ENCODE measurements around the gene TTC39A.
A peak's percentile ranks its signal among the peaks of the same experiment; 100 is the strongest.

TTC39A gene

DNA sequence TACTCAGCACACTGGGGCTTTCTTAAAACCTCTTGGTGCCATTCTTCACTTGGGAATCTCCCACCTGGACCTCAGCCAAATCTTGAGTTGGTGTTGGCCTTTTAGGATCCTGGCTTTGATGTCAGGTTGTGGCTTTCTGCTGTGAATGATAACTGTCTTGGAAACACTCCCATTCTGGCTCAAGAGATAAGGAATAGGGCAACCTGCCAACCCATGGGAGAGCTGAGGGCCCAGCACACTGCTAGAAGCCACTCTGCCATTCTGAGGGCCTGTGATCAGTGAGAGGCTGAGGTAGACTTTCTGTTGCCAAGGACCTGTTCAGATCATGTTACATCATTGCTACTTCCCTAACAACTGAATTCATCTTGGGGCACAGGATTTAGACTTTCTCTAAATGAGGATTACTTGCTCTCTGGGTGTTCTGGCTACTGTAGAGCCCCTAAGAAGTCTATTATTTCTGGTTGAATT, 45.8 kb downstream of the TTC39A start:
- no peak overlapping the region for H3K27ac Mint-ChIP-seq
- peaks cover 25% of the 10 kb centered on the region for H3K4me1 Mint-ChIP-seq (ENCODE audit: low read depth)
- H3K27me3 Mint-ChIP-seq: no peaks in the 10 kb centered on the region
- H3K4me3 Mint-ChIP-seq: no peak overlapping the region
- H3K36me3 Mint-ChIP-seq (ENCODE audit: low read depth): no peaks in the 10 kb centered on the region
- no peaks in the 10 kb centered on the region for H3K9me3 Mint-ChIP-seq

DNA sequence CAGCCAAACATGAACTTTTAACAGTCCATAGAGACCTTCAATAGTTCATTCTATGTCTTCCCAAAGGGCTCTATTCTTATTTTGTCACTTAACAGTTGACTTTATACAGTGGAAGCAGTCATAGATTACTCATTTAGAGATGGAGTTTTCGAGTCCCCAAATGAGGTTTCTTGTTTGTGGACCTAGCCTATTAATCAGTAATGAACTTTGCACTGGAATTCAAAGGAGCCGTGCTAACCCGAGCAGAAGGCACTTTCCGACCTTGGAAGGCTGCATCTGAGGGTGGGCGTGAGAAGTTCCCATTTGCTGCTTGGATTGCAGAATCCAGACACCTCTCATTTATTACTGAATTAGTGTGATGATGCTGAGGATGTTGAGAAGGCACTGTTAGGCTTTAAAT, 46.4 kb downstream of the TTC39A start:
- H3K27ac Mint-ChIP-seq: peak overlapping the region; percentile 26
- no peaks in the 10 kb centered on the region for H3K36me3 Mint-ChIP-seq (ENCODE audit: low read depth)
- no peaks in the 10 kb centered on the region for H3K9me3 Mint-ChIP-seq
- no peaks in the 10 kb centered on the region for H3K27me3 Mint-ChIP-seq
- no peak overlapping the region for H3K4me3 Mint-ChIP-seq
- H3K4me1 Mint-ChIP-seq (ENCODE audit: low read depth): peaks cover 25% of the 10 kb centered on the region

DNA sequence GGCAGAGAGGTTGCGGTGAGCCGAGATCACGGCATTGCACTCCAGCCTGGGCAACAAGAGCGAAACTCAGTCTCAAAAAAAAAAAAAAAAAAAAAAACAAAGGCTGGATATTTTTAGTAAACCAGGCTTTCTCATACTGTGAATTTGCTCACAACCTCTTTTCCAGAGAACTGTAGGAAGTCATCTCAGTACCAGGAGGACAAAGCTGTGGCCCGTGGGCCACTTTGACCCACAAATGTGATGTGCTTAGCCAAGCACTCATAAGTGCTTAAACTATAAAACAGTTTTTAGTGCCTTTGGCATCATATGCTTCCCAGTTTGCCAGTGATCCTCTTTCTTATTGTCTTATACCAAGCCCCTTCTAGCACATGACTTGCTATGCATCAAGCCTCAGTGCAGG, 47.8 kb downstream of the TTC39A start:
- no peak overlapping the region for H3K4me3 Mint-ChIP-seq
- no peaks in the 10 kb centered on the region for H3K36me3 Mint-ChIP-seq (ENCODE audit: low read depth)
- no peaks in the 10 kb centered on the region for H3K9me3 Mint-ChIP-seq
- peaks cover 25% of the 10 kb centered on the region for H3K4me1 Mint-ChIP-seq (ENCODE audit: low read depth)
- no peaks in the 10 kb centered on the region for H3K27me3 Mint-ChIP-seq
- H3K27ac Mint-ChIP-seq: no peak overlapping the region

DNA sequence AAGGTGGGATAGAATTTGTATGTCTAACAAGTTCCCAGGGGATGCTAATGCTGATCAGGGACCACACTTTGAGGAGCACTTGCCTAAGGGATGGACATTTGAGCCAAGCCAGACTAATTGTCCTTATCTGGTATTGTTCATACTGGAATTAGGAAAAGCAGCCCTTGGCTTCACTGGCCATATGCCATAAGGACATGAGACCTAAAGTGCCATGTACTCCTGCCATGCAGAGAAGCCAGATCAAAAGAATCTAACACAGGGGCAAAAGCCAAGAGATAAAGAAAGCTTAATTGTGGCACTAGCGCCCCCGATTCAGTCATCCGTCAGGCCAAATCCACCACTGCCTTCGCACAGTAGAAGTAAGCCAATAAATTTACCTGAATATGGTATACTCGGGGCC, 48.6 kb downstream of the TTC39A start:
- H3K36me3 Mint-ChIP-seq (ENCODE audit: low read depth): no peaks in the 10 kb centered on the region
- H3K9me3 Mint-ChIP-seq: no peaks in the 10 kb centered on the region
- no peak overlapping the region for H3K27ac Mint-ChIP-seq
- H3K4me1 Mint-ChIP-seq (ENCODE audit: low read depth): peaks cover 25% of the 10 kb centered on the region
- H3K27me3 Mint-ChIP-seq: no peaks in the 10 kb centered on the region
- H3K4me3 Mint-ChIP-seq: no peak overlapping the region

DNA sequence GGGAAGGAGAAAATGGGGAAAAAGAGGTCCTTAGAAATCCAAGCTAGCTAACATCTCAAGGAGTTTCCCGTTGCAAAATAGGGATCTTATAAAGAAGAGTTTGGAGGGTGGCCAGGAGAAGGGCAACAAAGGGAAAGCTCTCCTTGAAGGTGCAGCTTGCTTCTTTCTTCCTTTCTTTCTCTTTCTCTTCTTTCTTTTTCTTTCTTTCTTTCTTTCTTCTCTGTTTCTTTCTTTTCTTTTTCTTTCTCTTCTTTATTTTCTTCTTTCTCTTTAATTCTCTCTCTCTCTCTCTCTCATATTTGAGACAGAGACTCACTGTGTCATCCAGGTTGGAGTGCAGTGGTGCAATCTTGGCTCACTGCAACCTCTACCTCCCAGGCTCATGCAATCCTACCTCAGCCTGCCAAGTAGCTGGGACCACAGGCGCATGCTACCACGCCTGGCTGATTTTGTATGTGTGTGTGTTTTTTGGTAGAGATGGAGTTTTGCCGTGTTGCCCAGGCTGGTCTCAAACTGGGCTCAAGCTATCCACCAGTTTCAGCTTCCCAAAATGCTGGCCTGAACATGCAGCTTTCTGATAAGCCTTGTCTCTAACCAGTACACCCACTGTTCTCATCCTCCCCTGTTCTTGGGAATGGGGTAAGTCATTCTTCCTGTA, 49.9 kb downstream of the TTC39A start:
- Mint-ChIP-seq H3K27me3 (no peaks in the 10 kb centered on the region), H3K36me3 (ENCODE audit: low read depth) (peaks cover 5% of the 10 kb centered on the region), H3K27ac (no peak overlapping the region), H3K4me1 (ENCODE audit: low read depth) (peaks cover 23% of the 10 kb centered on the region), H3K4me3 (no peak overlapping the region), H3K9me3 (no peaks in the 10 kb centered on the region)

DNA sequence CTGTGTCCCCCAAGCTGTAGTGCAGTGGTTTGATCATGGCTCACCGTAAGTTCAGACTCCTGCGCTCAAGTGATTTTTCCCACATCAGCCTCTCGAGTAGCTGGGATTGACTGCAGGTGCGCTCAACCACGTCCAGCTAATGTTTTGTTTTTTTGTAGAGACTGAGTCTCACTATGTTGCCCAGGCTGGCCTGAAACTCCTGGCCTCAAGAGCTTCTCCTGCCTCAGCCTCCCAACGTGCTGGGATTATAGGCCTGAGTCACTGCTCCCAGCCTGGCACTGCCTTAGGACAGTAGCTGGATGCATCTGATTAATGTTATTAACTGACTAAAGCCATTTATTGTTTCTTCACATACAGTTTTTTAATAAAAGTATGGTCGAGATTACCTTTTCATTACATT, 54.1 kb downstream of the TTC39A start:
- Mint-ChIP-seq H3K36me3 (ENCODE audit: low read depth) (peaks cover 22% of the 10 kb centered on the region), H3K9me3 (no peaks in the 10 kb centered on the region), H3K4me1 (ENCODE audit: low read depth) (no peaks in the 10 kb centered on the region), H3K27me3 (no peaks in the 10 kb centered on the region), H3K27ac (peak overlapping the region; percentile 72), H3K4me3 (no peak overlapping the region)

DNA sequence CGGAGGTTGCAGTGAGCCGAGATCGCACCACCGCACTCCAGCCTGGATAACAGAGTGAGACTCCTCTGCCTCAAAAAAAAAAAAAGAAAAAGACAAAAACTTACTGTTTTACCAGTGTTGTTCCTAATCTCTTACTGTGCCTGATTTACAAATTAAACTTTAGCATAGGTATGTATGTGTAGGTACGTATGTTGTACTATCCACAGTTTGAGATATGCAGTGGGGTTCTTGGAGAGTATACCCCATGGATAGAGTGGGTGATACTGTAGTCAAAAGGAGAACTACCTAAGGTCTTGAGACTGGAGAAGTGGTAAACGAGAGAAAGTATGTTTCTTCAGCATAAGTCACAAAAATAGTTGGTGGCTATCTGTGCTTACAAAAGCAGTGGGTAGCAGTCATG, 55.7 kb downstream of the TTC39A start:
- H3K27me3 Mint-ChIP-seq: no peaks in the 10 kb centered on the region
- H3K36me3 Mint-ChIP-seq (ENCODE audit: low read depth): peaks cover 34% of the 10 kb centered on the region
- no peak overlapping the region for H3K4me3 Mint-ChIP-seq
- H3K9me3 Mint-ChIP-seq: no peaks in the 10 kb centered on the region
- no peak overlapping the region for H3K27ac Mint-ChIP-seq
- H3K4me1 Mint-ChIP-seq (ENCODE audit: low read depth): no peaks in the 10 kb centered on the region

DNA sequence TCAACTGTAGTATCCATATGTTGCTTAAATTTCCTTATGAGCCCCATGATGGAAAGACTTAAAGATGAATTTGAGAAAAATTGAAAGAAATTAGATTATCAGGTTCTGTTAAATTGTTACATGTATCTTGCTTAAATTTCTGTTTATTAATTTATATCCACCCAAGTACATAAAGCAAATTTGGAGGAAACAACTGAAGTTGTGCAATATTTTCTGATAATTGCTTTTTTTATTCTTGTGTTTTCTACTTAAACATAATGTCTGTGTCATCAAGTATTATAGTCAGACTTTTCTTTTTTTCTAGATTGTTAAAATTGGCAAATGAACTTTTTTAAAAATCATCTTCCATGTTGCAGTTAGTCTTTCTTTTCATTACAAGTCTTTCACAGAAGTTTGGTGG, 57.4 kb downstream of the TTC39A start:
- Mint-ChIP-seq H3K4me3 (no peak overlapping the region), H3K36me3 (ENCODE audit: low read depth) (peaks cover 42% of the 10 kb centered on the region), H3K4me1 (ENCODE audit: low read depth) (peaks cover 11% of the 10 kb centered on the region), H3K27ac (no peak overlapping the region), H3K27me3 (no peaks in the 10 kb centered on the region), H3K9me3 (no peaks in the 10 kb centered on the region)

DNA sequence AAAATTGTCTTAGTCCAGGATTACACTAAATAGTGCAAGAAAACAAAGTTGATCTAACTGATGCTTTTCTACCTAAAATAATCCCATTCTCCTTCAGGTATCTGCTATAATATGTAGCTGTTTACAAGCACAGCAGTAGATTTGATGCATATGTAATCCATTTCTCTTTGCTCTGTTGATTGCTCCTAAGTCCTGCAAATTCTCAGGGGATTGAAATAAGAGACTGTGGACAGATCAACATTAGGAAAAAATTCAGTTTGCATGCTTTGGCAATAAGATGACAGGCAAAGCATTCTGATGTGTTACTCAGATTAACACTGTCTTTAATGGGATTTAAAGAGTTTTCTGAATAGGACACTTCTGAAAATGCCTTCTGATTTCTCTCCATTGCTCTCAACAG, 59.6 kb downstream of the TTC39A start:
- Mint-ChIP-seq H3K4me1 (ENCODE audit: low read depth) (peaks cover 30% of the 10 kb centered on the region), H3K27me3 (no peaks in the 10 kb centered on the region), H3K36me3 (ENCODE audit: low read depth) (peaks cover 38% of the 10 kb centered on the region), H3K9me3 (no peaks in the 10 kb centered on the region), H3K4me3 (no peak overlapping the region), H3K27ac (no peak overlapping the region)

DNA sequence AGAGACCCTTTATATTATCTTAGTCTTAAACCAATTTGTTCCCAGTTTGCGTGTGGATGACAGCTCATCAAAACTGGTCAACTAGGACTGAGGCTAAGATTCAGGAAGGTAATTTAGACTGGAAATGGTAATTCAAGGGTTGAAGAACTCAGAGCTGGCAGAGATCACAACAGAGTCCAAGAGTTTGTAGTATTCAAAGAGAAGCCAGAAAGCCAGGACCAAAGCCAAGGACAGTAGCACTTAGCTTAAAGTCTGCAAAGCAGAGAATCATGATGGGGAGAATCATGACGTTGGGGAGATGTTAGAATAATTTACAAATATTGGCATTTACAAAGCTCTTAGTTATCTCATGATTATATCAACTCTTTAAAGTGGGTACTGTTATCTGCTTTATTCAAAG, 61.7 kb downstream of the TTC39A start:
- Mint-ChIP-seq H3K27ac (peak overlapping the region; percentile 86), H3K4me3 (no peak overlapping the region), H3K27me3 (no peaks in the 10 kb centered on the region), H3K9me3 (no peaks in the 10 kb centered on the region), H3K36me3 (ENCODE audit: low read depth) (peaks cover 31% of the 10 kb centered on the region), H3K4me1 (ENCODE audit: low read depth) (peaks cover 50% of the 10 kb centered on the region)

DNA sequence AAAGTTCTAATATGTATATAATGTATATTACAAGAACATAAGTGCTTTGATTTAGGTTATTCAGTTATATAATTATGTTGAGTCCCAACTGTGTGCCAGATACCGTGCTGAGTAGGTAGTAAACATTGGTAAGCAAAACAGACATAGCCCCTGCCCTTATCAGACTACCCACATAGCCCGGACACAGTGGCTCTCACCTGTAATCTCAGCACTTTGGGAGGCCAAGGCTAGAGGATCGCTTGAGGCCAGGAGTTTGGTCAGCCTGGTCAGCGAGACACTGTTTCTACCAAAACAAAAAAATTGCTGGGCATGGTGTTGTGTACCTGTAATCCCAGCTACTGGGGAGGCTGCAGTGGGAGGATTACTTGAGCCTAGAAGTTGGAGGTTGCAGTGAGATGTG, 63.6 kb downstream of the TTC39A start:
- Mint-ChIP-seq H3K4me1 (ENCODE audit: low read depth) (peaks cover 68% of the 10 kb centered on the region), H3K9me3 (no peaks in the 10 kb centered on the region), H3K27me3 (no peaks in the 10 kb centered on the region), H3K36me3 (ENCODE audit: low read depth) (peaks cover 25% of the 10 kb centered on the region), H3K27ac (peak overlapping the region; percentile 49), H3K4me3 (no peak overlapping the region)

DNA sequence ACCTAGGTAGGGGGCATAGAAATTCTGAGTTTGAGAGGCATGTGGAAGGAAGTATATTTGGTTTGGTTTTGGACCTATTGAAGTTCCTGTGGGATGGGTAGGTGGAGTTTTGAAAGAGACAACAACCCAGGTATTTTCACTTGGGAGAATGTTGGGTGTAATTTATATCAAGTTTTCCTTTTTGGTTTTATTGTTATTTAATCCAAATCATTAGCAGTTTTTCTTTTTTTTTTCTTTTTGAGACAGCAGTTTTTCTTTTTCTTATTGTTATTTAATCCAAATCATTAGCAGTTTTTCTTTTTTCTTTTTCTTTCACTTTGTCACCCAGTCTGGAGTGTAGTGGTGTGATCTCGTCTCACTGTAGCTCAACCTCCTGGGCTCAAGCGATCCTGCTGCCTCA, 64.2 kb downstream of the TTC39A start:
- no peak overlapping the region for H3K4me3 Mint-ChIP-seq
- no peaks in the 10 kb centered on the region for H3K9me3 Mint-ChIP-seq
- H3K27ac Mint-ChIP-seq: peak overlapping the region; percentile 19
- H3K27me3 Mint-ChIP-seq: no peaks in the 10 kb centered on the region
- peaks cover 74% of the 10 kb centered on the region for H3K4me1 Mint-ChIP-seq (ENCODE audit: low read depth)
- H3K36me3 Mint-ChIP-seq (ENCODE audit: low read depth): peaks cover 19% of the 10 kb centered on the region

DNA sequence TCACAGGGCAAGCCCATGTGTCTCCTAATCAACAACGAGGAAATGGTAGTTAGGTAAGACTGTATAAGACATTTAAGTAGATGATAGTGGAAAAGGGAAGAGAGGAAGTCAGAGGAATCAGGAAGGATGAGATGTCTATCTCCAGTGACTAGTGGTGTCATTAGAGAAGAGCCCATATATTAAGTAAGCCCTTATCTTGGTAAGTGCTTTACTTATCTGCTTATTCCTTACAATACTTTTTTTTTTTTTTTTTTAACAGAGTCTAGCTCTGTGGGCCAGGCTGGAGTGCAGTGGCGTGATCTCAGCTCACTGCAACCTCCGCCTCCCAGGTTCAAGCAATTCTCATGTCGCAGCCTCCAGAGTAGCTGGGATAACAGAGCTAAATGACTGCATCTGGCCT, 64.7 kb downstream of the TTC39A start:
- Mint-ChIP-seq H3K27ac (peak overlapping the region; percentile 34), H3K4me1 (ENCODE audit: low read depth) (peaks cover 80% of the 10 kb centered on the region)

DNA sequence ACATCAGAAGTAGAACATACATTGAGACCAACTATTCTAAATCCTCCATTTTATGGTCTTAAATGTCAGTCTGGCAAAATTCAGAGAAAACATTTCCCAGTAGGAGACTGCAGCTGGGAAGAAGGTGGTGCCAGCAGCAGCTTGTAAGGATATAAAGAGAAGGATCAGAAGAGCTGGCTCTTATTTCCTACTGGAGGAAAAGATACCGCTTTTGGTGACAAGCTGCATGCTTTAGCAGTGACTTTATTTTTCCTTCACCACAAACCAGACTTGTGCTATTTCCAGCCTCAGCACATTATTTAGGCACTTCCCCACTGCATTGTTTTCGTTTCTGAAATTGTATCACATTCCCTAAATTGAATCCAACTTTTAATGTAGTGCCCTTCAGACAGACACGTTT, 65.9 kb downstream of the TTC39A start:
- no peaks in the 10 kb centered on the region for H3K9me3 Mint-ChIP-seq
- no peak overlapping the region for H3K4me3 Mint-ChIP-seq
- no peaks in the 10 kb centered on the region for H3K27me3 Mint-ChIP-seq
- H3K36me3 Mint-ChIP-seq (ENCODE audit: low read depth): peaks cover 6% of the 10 kb centered on the region
- peak overlapping the region; percentile 74 for H3K27ac Mint-ChIP-seq
- H3K4me1 Mint-ChIP-seq (ENCODE audit: low read depth): peaks cover 92% of the 10 kb centered on the region

More for the DNA sequence above, 64.7 kb downstream of the TTC39A start:
- H3K9me3 Mint-ChIP-seq: no peaks in the 10 kb centered on the region
- H3K27me3 Mint-ChIP-seq: no peaks in the 10 kb centered on the region
- H3K4me3 Mint-ChIP-seq: no peak overlapping the region
- peaks cover 14% of the 10 kb centered on the region for H3K36me3 Mint-ChIP-seq (ENCODE audit: low read depth)

DNA sequence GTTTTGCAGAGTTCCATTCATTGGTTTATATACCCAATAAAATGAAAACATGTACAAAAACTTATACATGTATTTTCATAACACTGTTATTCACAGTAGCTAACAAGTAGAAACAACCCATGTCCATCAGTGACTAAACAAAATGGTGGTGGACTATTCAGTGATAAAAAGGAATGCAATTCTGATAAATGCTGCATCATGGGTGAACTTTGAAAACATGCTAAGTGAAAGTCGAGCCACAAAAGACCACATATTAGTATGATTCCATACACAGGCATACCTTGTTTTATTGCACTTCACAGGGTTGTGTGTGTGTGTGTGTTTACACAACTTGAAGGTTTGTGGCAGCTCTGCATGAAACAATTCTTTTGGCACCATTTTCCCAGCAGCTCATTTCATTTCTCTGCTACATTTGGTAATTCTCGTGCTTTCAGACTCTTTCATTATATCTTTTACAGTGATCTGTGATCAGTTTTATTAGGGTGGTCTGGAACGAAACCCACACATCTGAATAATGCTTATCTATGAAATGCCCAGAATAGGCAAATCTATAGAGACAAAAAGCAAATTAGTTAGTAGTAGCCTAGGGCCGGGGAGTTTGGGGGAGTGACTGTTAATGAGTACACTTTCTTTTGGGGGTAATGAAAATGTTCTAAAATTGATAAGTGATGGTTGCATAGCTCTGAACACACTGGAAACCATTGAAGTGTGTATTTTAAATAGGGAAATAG, 67.0 kb downstream of the TTC39A start:
- no peak overlapping the region for H3K4me3 Mint-ChIP-seq
- no peaks in the 10 kb centered on the region for H3K36me3 Mint-ChIP-seq (ENCODE audit: low read depth)
- H3K27me3 Mint-ChIP-seq: no peaks in the 10 kb centered on the region
- H3K27ac Mint-ChIP-seq: no peak overlapping the region
- H3K4me1 Mint-ChIP-seq (ENCODE audit: low read depth): peaks cover 96% of the 10 kb centered on the region
- H3K9me3 Mint-ChIP-seq: no peaks in the 10 kb centered on the region

DNA sequence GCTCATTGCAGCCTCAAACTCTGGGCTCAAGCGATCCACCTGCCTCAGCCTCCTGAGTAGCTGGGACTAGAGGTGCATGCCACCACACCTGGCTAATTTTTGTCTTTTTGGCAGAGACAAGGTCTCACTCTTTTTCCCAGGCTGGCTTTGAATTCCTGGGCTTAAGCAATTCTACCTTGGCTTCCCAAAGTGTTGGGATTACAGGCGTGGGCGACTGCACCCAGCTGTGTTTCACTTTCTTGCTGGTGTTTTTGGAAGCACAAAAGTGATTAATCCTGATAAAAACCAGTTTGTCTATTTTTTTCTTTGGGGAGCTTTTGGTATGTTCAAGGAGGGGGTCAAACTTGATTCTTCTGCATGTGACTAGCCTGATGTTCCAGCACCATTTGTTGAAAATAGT, 75.0 kb downstream of the TTC39A start:
- H3K4me1 Mint-ChIP-seq (ENCODE audit: low read depth): peaks cover 36% of the 10 kb centered on the region
- H3K36me3 Mint-ChIP-seq (ENCODE audit: low read depth): peaks cover 3% of the 10 kb centered on the region
- no peak overlapping the region for H3K4me3 Mint-ChIP-seq
- H3K27ac Mint-ChIP-seq: no peak overlapping the region
- H3K9me3 Mint-ChIP-seq: no peaks in the 10 kb centered on the region
- H3K27me3 Mint-ChIP-seq: no peaks in the 10 kb centered on the region
